OCI-LY7 (cell line): ENCODE measurements around the gene CAPRIN1. TPM values are rescaled to one million over a fixed set of nuclear protein-coding genes. Genes with fewer than 3 reads are reported as not detected.

Experiments
- BruUV-seq: library from RNA; stranded (reverse); fragments of 400-500 nt; replicated peaks from 2 replicates; lab custom pipeline; 2021; lab: Mats Ljungman, UMichigan
- CTCF ChIA-PET: fragments of 300-600 bp; sonication (Branson Sonifier 250); formaldehyde crosslinking; loops from one replicate; lab custom pipeline; 2022; ENCODE audit warnings: antibody characterized with exemption; ENCODE audit not compliant: unreplicated experiment; lab: Charles Lee
- POLR2A ChIA-PET: fragments of 300-600 bp; sonication (Branson Sonifier 250); formaldehyde crosslinking; loops from one replicate; lab custom pipeline; 2022; ENCODE audit warnings: antibody characterized with exemption; lab: Charles Lee
- DNase-seq: peaks from one replicate; pipeline ENCODE4 v3.0.0-alpha.2; 2015; ENCODE audit warnings: low spot score
- H2AFZ ChIP-seq: fragments of 200-600 bp; sonication (generic), shearing (Covaris generic); 2 replicates; pipeline ENCODE4 v1.6.1; 2014; ENCODE audit warnings: mild to moderate bottlenecking, antibody characterized with exemption, low read length, moderate library complexity
- H3K27ac ChIP-seq: fragments of 200-600 bp; sonication (generic); 2 replicates; pipeline ENCODE4 v1.5.1; 2014; ENCODE audit warnings: mixed run types, low read depth, mild to moderate bottlenecking, moderate library complexity, low read length, inconsistent platforms; ENCODE audit not compliant: poor library complexity, severe bottlenecking
- H3K36me3 ChIP-seq: fragments of 200-600 bp; sonication (generic); 2 replicates; pipeline ENCODE4 v1.6.1; 2014; ENCODE audit warnings: mild to moderate bottlenecking, antibody characterized with exemption, low read length, moderate library complexity, mixed read lengths; ENCODE audit not compliant: insufficient read depth
- H3K4me1 ChIP-seq: fragments of 200-600 bp; sonication (generic); 2 replicates; pipeline ENCODE4 v1.5.1; 2014; ENCODE audit warnings: mild to moderate bottlenecking, low read length; ENCODE audit not compliant: insufficient read depth, poor library complexity, severe bottlenecking
- H3K4me2 ChIP-seq: fragments of 200-600 bp; sonication (generic); 2 replicates; pipeline ENCODE4 v1.6.1; 2014; ENCODE audit warnings: mild to moderate bottlenecking, low read length
- H3K4me3 ChIP-seq: fragments of 200-600 bp; sonication (generic); 2 replicates; pipeline ENCODE4 v1.5.1; 2014; ENCODE audit warnings: mild to moderate bottlenecking, low read depth, low read length; ENCODE audit not compliant: poor library complexity, severe bottlenecking
- H3K79me2 ChIP-seq: fragments of 200-600 bp; sonication (generic); 2 replicates; pipeline ENCODE4 v1.6.1; 2016; ENCODE audit warnings: low read depth, mild to moderate bottlenecking, low read length, moderate library complexity, mixed read lengths; ENCODE audit not compliant: insufficient read depth
- H3K9me2 ChIP-seq: fragments of 200-600 bp; sonication (generic); 2 replicates; pipeline ENCODE4 v1.6.1; 2016; ENCODE audit warnings: mild to moderate bottlenecking, low read length, mixed read lengths; ENCODE audit not compliant: insufficient read depth
- H3K9me3 ChIP-seq: fragments of 200-600 bp; sonication (generic); 2 replicates; pipeline ENCODE4 v1.6.1; 2014; ENCODE audit warnings: mild to moderate bottlenecking, mixed run types, low read length, mixed read lengths
- H4K20me1 ChIP-seq: fragments of 200-600 bp; sonication (generic); 2 replicates; pipeline ENCODE4 v1.6.1; 2014; ENCODE audit warnings: mild to moderate bottlenecking, antibody characterized with exemption, low read length, moderate library complexity, mixed read lengths; ENCODE audit not compliant: insufficient read depth
- CTCF ChIP-seq: fragments of 200-600 bp; sonication (generic); conservative IDR thresholded peaks from 2 replicates; pipeline ENCODE4 v1.5.1; 2014; ENCODE audit warnings: mild to moderate bottlenecking, antibody characterized with exemption, low read length, moderate library complexity, mixed read lengths
- EZH2phosphoT487 ChIP-seq: fragments of 200-600 bp; sonication (generic); IDR thresholded peaks from 2 replicates; pipeline ENCODE4 v1.6.1; 2018; ENCODE audit warnings: low read depth, borderline replicate concordance, mild to moderate bottlenecking, mixed run types, antibody characterized with exemption, low read length, moderate library complexity, mixed read lengths
- intact Hi-C: fragments of 100-400 bp; cut with micrococcal nuclease; formaldehyde crosslinking; loops from one replicate; pipeline ENCODE4 v1.10.0; 2022; ENCODE audit not compliant: unreplicated experiment
- total RNA-seq, 2 experiments: library from RNA; depleted of rRNA in 1 of 2; stranded (reverse); fragments of >200 nt in 1 of 2; shearing (Covaris generic) in 1 of 2; gene quantifications; 2 replicates each; pipeline ENCODE4 v1.2.3, GENCODE V29; 2014 to 2022

Gene CAPRIN1
- total RNA-seq, 2 experiments from 2014 or later, result 259 to 286 TPM

GRCh38 chr11:34143048-34143447 lies 91.5 kb downstream of the CAPRIN1 start:
- no peak for TF ChIP-seq CTCF
- no peak for TF ChIP-seq EZH2phosphoT487
- no peaks in the 10 kb centered on the region; the same call in 1 of the 2 replicates for H4K20me1 ChIP-seq
- H3K36me3 ChIP-seq, result peaks cover 98% of the 10 kb centered on the region
- no peak overlapping the region for H3K27ac ChIP-seq
- no peak overlapping the region for H3K4me2 ChIP-seq
- H3K79me2 ChIP-seq, result no peaks in the 10 kb centered on the region
- no peak for DNase-seq
- CTCF ChIA-PET, result no interaction called here
- BruUV-seq, result no TSS peak
- H2AFZ ChIP-seq, result no peak overlapping the region
- intact Hi-C loops, result no loop called here
- H3K9me3 ChIP-seq, result no peaks in the 10 kb centered on the region
- POLR2A ChIA-PET, result interaction anchor here (0.6 to 1.2 kb wide), 4 partner anchors 13 to 320 kb away, joined by 3 to 5 read pairs (median 3); partner anchors contain the start of gene NAT10
- H3K4me1 ChIP-seq, result peaks cover 37% of the 10 kb centered on the region
- no peaks in the 10 kb centered on the region for H3K9me2 ChIP-seq
- no peak overlapping the region for H3K4me3 ChIP-seq

GRCh38 chr11:34145073-34145472 lies 93.5 kb downstream of the CAPRIN1 start:
- BruUV-seq, result no TSS peak
- Histone ChIP-seq H2AFZ (no peak overlapping the region), H3K27ac (peak overlapping the region; percentile 92), H3K4me3 (no peak overlapping the region), H3K9me2 (no peaks in the 10 kb centered on the region), H3K36me3 (peaks cover 98% of the 10 kb centered on the region), H4K20me1 (no peaks in the 10 kb centered on the region; the same call in 1 of the 2 replicates), H3K4me2 (peak overlapping the region; percentile 50), H3K79me2 (no peaks in the 10 kb centered on the region), H3K4me1 (peaks cover 37% of the 10 kb centered on the region), H3K9me3 (no peaks in the 10 kb centered on the region)
- ChIA-PET CTCF (no interaction called here), POLR2A (interaction anchor here (0.7 to 1.2 kb wide), 3 partner anchors 9 to 40 kb away, joined by 3 to 4 read pairs (median 4); partner anchors contain the start of gene NAT10)
- TF ChIP-seq EZH2phosphoT487 (no peak), CTCF (no peak)
- intact Hi-C loops, result loop anchor here (1.0 to 5.0 kb wide), 3 partner anchors 40 to 148 kb away; partner anchors contain the start of genes CAPRIN1 and NAT10
- no peak for DNase-seq

GRCh38 chr11:34145847-34146381 lies 94.4 kb downstream of the CAPRIN1 start:
- DNase-seq, result peak; percentile 74
- Histone ChIP-seq H3K4me3 (no peak overlapping the region), H3K79me2 (no peaks in the 10 kb centered on the region), H4K20me1 (no peaks in the 10 kb centered on the region; the same call in 1 of the 2 replicates), H3K27ac (peak overlapping the region; percentile 92), H2AFZ (no peak overlapping the region), H3K4me1 (peaks cover 37% of the 10 kb centered on the region), H3K9me2 (no peaks in the 10 kb centered on the region), H3K4me2 (peak overlapping the region; percentile 50), H3K9me3 (no peaks in the 10 kb centered on the region), H3K36me3 (peaks cover 98% of the 10 kb centered on the region)
- intact Hi-C loops, result loop anchor here (1.0 to 5.0 kb wide), 3 partner anchors 41 to 149 kb away; partner anchors contain the start of genes CAPRIN1 and NAT10
- TF ChIP-seq CTCF, result no peak
- POLR2A ChIA-PET, result interaction anchor here (0.6 to 1.2 kb wide), 4 partner anchors 16 to 102 kb away, joined by 3 to 4 read pairs (median 3); no protein-coding TSS in a partner anchor
- CTCF ChIA-PET, result interaction anchor here (1.0 kb wide), 1 partner anchor 28 kb away, joined by 3 read pairs; no protein-coding TSS in a partner anchor
- BruUV-seq, result no TSS peak
